Mucosa of descending colon (tissue), 3 donors: Measurements from ENCODE around the gene TOM1. TPM values are rescaled to one million over a fixed set of nuclear protein-coding genes. Genes with fewer than 3 reads are reported as not detected.
A peak's percentile ranks its signal among the peaks of the same experiment; 100 is the strongest.

Source experiments
- ATAC-seq: fragments of 200-7000 bp; cut with Tn5 transposase; one replicate; pipeline ENCODE4 v1.9.1; 2020; ENCODE audit warnings: mild to moderate bottlenecking, moderate library complexity
- DNase-seq, 3 donors: peaks; one replicate each; pipeline ENCODE4 v3.0.0-alpha.2; 2020
- H3K36me3 ChIP-seq: fragments of 200-600 bp; one replicate; pipeline ENCODE4 v1.8.0; 2021; ENCODE audit warnings: low read depth, mild to moderate bottlenecking
- H3K4me1 ChIP-seq: fragments of 200-600 bp; one replicate; pipeline ENCODE4 v1.8.0; 2021; ENCODE audit warnings: low read depth, mild to moderate bottlenecking
- H3K4me3 ChIP-seq: fragments of 200-600 bp; one replicate; pipeline ENCODE4 v1.8.0; 2021; ENCODE audit warnings: mild to moderate bottlenecking
- H3K9me3 ChIP-seq: fragments of 200-600 bp; one replicate; pipeline ENCODE4 v1.8.0; 2021; ENCODE audit warnings: mild to moderate bottlenecking
- intact Hi-C, 2 donors: fragments of 100-400 bp; cut with DNase I in 1 of 2; cut with micrococcal nuclease in 1 of 2; formaldehyde crosslinking; loops; one replicate each; pipeline versions ENCODE4 v1.11.0 to v1.11.1; 2022; cut with DNase I, micrococcal nuclease
- total RNA-seq, 3 donors: library from RNA; stranded (reverse); fragmentation: NEBNext Ultra II Directional in 2 of 3; extraction: Animal tissue kit (Norgen Biotek cat#: 25700) in 2 of 3; gene quantifications; one replicate each; pipeline versions ENCODE4 v1.2.1 to v1.2.4, GENCODE V29; 2021 to 2023
- TF ChIP-seq, protein P1 (sequence below): fragments of 200-600 bp; IDR thresholded peaks from one replicate; pipeline ENCODE4 v1.8.0; 2022; ENCODE audit warnings: antibody characterized with exemption, mild to moderate bottlenecking
- donor health status: DM: no; HTN: no; CAD: no; lungs with moderate emphysema.
- donor health status: DM: no; HTN: no; CAD: no.
- donor health status: DM: no; HTN: yes; CAD: no.

The TOM1 gene
- total RNA-seq, 3 donors from 2014 or later, result 59.8 to 74.7 (median 60.2) TPM

DNA sequence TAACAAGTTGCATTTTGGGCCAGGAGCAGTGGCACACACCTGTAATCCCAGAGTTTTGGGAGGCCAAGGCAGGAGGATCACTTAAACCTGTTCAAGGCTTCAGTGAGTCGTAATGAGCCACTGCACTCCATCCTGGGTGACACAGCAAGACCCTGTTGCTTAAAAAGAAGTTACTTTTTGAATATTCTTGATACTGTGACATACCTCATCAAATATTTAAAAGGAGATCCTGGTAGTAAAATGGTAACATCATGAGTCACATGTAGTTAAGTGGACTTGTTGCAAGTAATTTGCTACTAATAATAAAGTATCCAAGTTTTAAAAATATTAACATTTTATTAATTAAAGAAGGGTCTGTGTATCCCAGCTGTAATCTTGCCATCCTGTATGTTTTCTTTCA, 24.1 kb upstream of the TOM1 start:
- DNase-seq (no peak), ATAC-seq (no peak)
- no peaks in the 10 kb centered on the region for H3K4me1 ChIP-seq
- H3K4me3 ChIP-seq, result no peak overlapping the region
- H3K9me3 ChIP-seq, result no peaks in the 10 kb centered on the region
- TF ChIP-seq, protein P1, sequence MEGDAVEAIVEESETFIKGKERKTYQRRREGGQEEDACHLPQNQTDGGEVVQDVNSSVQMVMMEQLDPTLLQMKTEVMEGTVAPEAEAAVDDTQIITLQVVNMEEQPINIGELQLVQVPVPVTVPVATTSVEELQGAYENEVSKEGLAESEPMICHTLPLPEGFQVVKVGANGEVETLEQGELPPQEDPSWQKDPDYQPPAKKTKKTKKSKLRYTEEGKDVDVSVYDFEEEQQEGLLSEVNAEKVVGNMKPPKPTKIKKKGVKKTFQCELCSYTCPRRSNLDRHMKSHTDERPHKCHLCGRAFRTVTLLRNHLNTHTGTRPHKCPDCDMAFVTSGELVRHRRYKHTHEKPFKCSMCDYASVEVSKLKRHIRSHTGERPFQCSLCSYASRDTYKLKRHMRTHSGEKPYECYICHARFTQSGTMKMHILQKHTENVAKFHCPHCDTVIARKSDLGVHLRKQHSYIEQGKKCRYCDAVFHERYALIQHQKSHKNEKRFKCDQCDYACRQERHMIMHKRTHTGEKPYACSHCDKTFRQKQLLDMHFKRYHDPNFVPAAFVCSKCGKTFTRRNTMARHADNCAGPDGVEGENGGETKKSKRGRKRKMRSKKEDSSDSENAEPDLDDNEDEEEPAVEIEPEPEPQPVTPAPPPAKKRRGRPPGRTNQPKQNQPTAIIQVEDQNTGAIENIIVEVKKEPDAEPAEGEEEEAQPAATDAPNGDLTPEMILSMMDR, result no peak
- H3K36me3 ChIP-seq, result no peaks in the 10 kb centered on the region
- intact Hi-C loops, result no loop called here

DNA sequence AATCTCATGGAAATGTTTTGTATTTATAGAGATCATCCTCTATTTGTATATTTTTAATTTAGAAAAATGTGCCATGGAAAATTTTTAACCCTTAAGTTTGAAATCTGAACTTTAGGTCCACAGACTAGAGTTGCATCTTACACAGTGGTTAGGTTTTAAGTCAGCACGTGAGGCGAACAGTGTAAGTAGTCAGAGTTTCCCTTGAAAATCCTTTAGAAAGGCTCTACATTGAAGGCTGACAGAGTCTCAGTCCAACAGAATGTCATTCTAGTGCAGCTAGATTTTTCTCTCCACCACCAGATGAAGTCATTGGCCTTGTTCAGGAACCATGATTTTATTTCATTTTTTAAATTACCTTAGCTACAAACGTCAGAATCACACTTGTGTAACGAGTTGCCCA, 23.7 kb upstream of the TOM1 start:
- DNase-seq (no peak), ATAC-seq (no peak)
- H3K9me3 ChIP-seq, result no peaks in the 10 kb centered on the region
- H3K36me3 ChIP-seq, result no peaks in the 10 kb centered on the region
- intact Hi-C loops, result no loop called here
- TF ChIP-seq, protein P1, result no peak
- no peak overlapping the region for H3K4me3 ChIP-seq
- no peaks in the 10 kb centered on the region for H3K4me1 ChIP-seq

DNA sequence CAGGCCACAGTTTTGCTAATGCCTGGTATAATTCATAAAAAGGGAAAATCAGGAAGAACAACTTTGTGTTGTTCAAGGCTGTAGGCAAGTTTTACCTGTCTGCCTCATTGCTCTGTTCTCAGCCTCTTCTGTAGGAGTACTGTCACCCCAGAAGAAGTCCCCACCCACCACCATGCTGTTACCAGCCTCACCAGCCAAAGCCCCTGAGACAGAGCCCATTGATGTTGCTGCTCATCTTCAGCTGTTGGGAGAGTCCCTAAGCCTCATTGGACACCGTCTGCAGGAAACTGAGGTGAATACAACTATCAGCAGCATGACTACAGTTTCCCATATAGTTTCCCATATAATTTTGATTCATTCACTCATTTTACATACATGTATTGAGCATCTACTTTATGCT, 11.6 kb upstream of the TOM1 start:
- no peak overlapping the region for H3K4me3 ChIP-seq
- no peaks in the 10 kb centered on the region for H3K36me3 ChIP-seq
- no peaks in the 10 kb centered on the region for H3K4me1 ChIP-seq
- H3K9me3 ChIP-seq, result no peaks in the 10 kb centered on the region
- DNase-seq (no peak), ATAC-seq (no peak)
- intact Hi-C loops, result no loop called here
- TF ChIP-seq, protein P1, result no peak

DNA sequence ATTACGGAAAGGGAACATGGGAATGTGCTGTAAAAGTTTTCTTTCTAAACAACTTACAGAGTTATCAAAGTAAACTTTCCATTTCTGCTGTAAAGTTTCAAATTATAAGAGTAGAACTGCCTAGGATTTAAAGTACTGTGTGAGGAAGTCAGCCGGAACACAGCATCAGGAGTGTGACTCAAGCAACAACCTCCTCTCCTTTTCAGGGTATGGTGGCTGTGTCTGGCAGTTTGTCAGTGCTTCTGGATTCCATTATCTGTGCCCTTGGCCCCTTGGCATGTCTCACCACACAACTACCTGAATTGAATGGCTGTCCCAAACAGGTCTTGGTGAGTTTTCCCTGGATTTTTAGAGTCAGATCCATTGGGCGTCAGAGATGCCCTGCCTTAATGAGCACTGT, 6.9 kb upstream of the TOM1 start:
- no peaks in the 10 kb centered on the region for H3K4me1 ChIP-seq
- no peak for DNase-seq
- intact Hi-C loops, result no loop called here
- TF ChIP-seq, protein P1, result no peak
- ATAC-seq, result no peak
- no peak overlapping the region for H3K4me3 ChIP-seq
- no peaks in the 10 kb centered on the region for H3K9me3 ChIP-seq
- no peaks in the 10 kb centered on the region for H3K36me3 ChIP-seq

DNA sequence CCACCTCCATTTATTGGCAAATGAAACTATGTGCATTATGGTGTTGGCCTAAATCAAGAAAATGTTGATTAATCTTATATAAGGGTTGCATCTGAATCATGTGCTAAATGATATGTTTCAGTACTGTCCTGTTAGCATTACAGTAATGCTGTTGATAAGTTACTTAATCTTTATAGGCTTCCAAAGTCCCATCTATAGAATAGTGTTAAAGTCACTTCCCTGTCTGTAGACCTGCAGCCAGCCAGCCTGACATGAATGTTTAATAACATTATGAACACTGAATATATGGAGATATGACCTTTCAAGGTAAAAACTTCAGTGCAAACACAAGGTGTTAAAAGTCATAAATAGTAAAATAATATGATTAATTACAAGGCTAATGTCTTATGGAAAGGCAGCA, 3.6 kb upstream of the TOM1 start:
- DNase-seq (no peak), ATAC-seq (no peak)
- Histone ChIP-seq H3K9me3 (no peaks in the 10 kb centered on the region), H3K4me3 (no peak overlapping the region), H3K36me3 (no peaks in the 10 kb centered on the region), H3K4me1 (peaks cover 5% of the 10 kb centered on the region)
- TF ChIP-seq, protein P1, result no peak
- intact Hi-C loops, result no loop called here

DNA sequence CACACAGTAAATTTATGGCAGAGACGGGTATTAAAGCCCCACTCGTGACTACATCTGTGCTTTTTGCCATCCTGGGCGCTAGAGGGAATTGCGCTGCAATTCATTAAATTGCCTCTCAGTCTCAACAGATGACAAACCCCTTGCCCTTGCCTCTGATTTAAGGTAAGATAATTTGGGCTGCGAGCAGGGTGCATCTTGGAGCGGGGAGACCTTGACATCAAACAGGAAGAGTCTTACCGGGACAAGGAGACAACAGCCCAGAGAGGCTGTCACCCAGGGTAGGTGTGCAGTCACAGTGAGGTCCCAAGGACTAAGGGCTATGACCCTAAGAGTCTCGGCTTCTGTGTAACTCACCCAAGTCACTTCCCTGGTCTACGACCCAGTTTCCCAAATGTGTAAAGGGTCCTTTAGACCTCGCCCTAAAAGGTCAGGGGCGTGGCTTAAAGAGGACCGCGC, 449 bp upstream of the TOM1 start:
- Histone ChIP-seq H3K9me3 (no peaks in the 10 kb centered on the region), H3K36me3 (no peaks in the 10 kb centered on the region), H3K4me1 (peaks cover 11% of the 10 kb centered on the region), H3K4me3 (peak overlapping the region; percentile 67)
- TF ChIP-seq, protein P1, result no peak
- intact Hi-C loops, result no loop called here
- ATAC-seq (peak; percentile 2), DNase-seq (no peak)
